Measurements from ENCODE around the gene ERP44. TPM values are rescaled to one million over a fixed set of nuclear protein-coding genes. Genes with fewer than 3 reads are reported as not detected.
A peak's percentile ranks its signal among the peaks of the same experiment; 100 is the strongest.
"Not testable (repeated sequence)": the region's sequence is repeated elsewhere in the genome, so short reads cannot be mapped to it uniquely, and the experiment has no call there.

The ERP44 gene
- total RNA-seq, 2 experiments from 2014 or later: 16.9 to 18.8 TPM

GRCh38 chr9:100094411-100094810, 4.4 kb downstream of the ERP44 start:
- DNase-seq; POLR2A ChIA-PET; H3K27ac Mint-ChIP-seq; H3K27me3 Mint-ChIP-seq; H3K36me3 Mint-ChIP-seq (ENCODE audit: low read depth); H3K4me3 Mint-ChIP-seq; H3K9me3 Mint-ChIP-seq: not testable (repeated sequence)
- H3K4me1 Mint-ChIP-seq: peaks cover 39% of the 10 kb centered on the region
- CTCF ChIA-PET: interaction anchor here (0.8 to 1.2 kb wide), 3 partner anchors 10 to 35 kb away, joined by 3 to 4 read pairs (median 3); no protein-coding TSS in a partner anchor

GRCh38 chr9:100092066-100092465, 6.7 kb downstream of the ERP44 start:
- Mint-ChIP-seq H3K27ac (no peak overlapping the region), H3K4me1 (peaks cover 42% of the 10 kb centered on the region), H3K4me3 (no peak overlapping the region), H3K9me3 (no peaks in the 10 kb centered on the region), H3K27me3 (no peaks in the 10 kb centered on the region), H3K36me3 (ENCODE audit: low read depth) (peaks cover 5% of the 10 kb centered on the region)
- no peak for DNase-seq
- ChIA-PET POLR2A (no interaction called here), CTCF (no interaction called here)

- POLR2A ChIA-PET: no interaction called here
- peaks cover 41% of the 10 kb centered on the region for H3K4me1 Mint-ChIP-seq
Observed at GRCh38 chr9:100091650-100092049, 7.2 kb downstream of the ERP44 start.

GRCh38 chr9:100090880-100091279, 7.9 kb downstream of the ERP44 start:
- POLR2A ChIA-PET: no interaction called here
- CTCF ChIA-PET: no interaction called here

More at GRCh38 chr9:100091650-100092049, 7.2 kb downstream of the ERP44 start:
- no peak for DNase-seq
- CTCF ChIA-PET: no interaction called here
- Mint-ChIP-seq H3K27me3 (no peaks in the 10 kb centered on the region), H3K4me3 (no peak overlapping the region), H3K36me3 (ENCODE audit: low read depth) (peaks cover 5% of the 10 kb centered on the region), H3K27ac (no peak overlapping the region), H3K9me3 (no peaks in the 10 kb centered on the region)

GRCh38 chr9:100088202-100088601, 10.6 kb downstream of the ERP44 start:
- H3K4me3 Mint-ChIP-seq: no peak overlapping the region
- POLR2A ChIA-PET: no interaction called here

More at GRCh38 chr9:100090880-100091279, 7.9 kb downstream of the ERP44 start:
- Mint-ChIP-seq H3K4me1 (peaks cover 40% of the 10 kb centered on the region), H3K4me3 (no peak overlapping the region), H3K9me3 (no peaks in the 10 kb centered on the region), H3K36me3 (ENCODE audit: low read depth) (peaks cover 5% of the 10 kb centered on the region), H3K27ac (no peak overlapping the region), H3K27me3 (no peaks in the 10 kb centered on the region)
- no peak for DNase-seq

GRCh38 chr9:100087218-100087617, 11.6 kb downstream of the ERP44 start:
- no peak for DNase-seq
- ChIA-PET CTCF (interaction anchor here (0.6 to 1.2 kb wide), 2 partner anchors 15 to 79 kb away, joined by 3 read pairs; no protein-coding TSS in a partner anchor), POLR2A (no interaction called here)
- Mint-ChIP-seq H3K4me1 (peaks cover 48% of the 10 kb centered on the region), H3K9me3 (no peaks in the 10 kb centered on the region), H3K4me3 (peak overlapping the region; percentile 36), H3K36me3 (ENCODE audit: low read depth) (no peaks in the 10 kb centered on the region), H3K27ac (no peak overlapping the region), H3K27me3 (no peaks in the 10 kb centered on the region)

More at GRCh38 chr9:100088202-100088601, 10.6 kb downstream of the ERP44 start:
- no peak for DNase-seq
- no peaks in the 10 kb centered on the region for H3K27me3 Mint-ChIP-seq
- H3K27ac Mint-ChIP-seq: no peak overlapping the region
- CTCF ChIA-PET: no interaction called here
- peaks cover 3% of the 10 kb centered on the region for H3K36me3 Mint-ChIP-seq (ENCODE audit: low read depth)
- peaks cover 46% of the 10 kb centered on the region for H3K4me1 Mint-ChIP-seq
- no peaks in the 10 kb centered on the region for H3K9me3 Mint-ChIP-seq

- H3K4me3 Mint-ChIP-seq: no peak overlapping the region
- ChIA-PET CTCF (no interaction called here), POLR2A (no interaction called here)
- no peak overlapping the region for H3K27ac Mint-ChIP-seq
- no peaks in the 10 kb centered on the region for H3K9me3 Mint-ChIP-seq
- no peak for DNase-seq
- peaks cover 46% of the 10 kb centered on the region for H3K4me1 Mint-ChIP-seq
- H3K27me3 Mint-ChIP-seq: no peaks in the 10 kb centered on the region
- H3K36me3 Mint-ChIP-seq (ENCODE audit: low read depth): no peaks in the 10 kb centered on the region
Observed at GRCh38 chr9:100086097-100086635, 12.6 kb downstream of the ERP44 start.

GRCh38 chr9:100084734-100085133, 14.1 kb downstream of the ERP44 start:
- no peak overlapping the region for H3K27ac Mint-ChIP-seq
- no peaks in the 10 kb centered on the region for H3K27me3 Mint-ChIP-seq
- peaks cover 46% of the 10 kb centered on the region for H3K4me1 Mint-ChIP-seq
- ChIA-PET CTCF (interaction anchor here (1.4 to 1.7 kb wide), 2 partner anchors 10 to 13 kb away, joined by 3 to 4 read pairs; partner anchors contain the start of gene ERP44), POLR2A (no interaction called here)
- no peaks in the 10 kb centered on the region for H3K36me3 Mint-ChIP-seq (ENCODE audit: low read depth)
- no peaks in the 10 kb centered on the region for H3K9me3 Mint-ChIP-seq
- H3K4me3 Mint-ChIP-seq: no peak overlapping the region
- DNase-seq: no peak

GRCh38 chr9:100084128-100084453, 14.7 kb downstream of the ERP44 start:
- no peak for DNase-seq
- Mint-ChIP-seq H3K4me1 (peaks cover 46% of the 10 kb centered on the region), H3K27me3 (no peaks in the 10 kb centered on the region), H3K36me3 (ENCODE audit: low read depth) (no peaks in the 10 kb centered on the region), H3K27ac (no peak overlapping the region), H3K4me3 (no peak overlapping the region), H3K9me3 (no peaks in the 10 kb centered on the region)
- POLR2A ChIA-PET: no interaction called here
- CTCF ChIA-PET: interaction anchor here (1.4 to 1.7 kb wide), 2 partner anchors 10 to 14 kb away, joined by 3 to 4 read pairs; partner anchors contain the start of gene ERP44

- Mint-ChIP-seq H3K27me3 (no peaks in the 10 kb centered on the region), H3K27ac (no peak overlapping the region), H3K4me3 (no peak overlapping the region), H3K4me1 (peaks cover 44% of the 10 kb centered on the region), H3K9me3 (no peaks in the 10 kb centered on the region), H3K36me3 (ENCODE audit: low read depth) (peaks cover 3% of the 10 kb centered on the region)
- no peak for DNase-seq
- ChIA-PET POLR2A (no interaction called here), CTCF (interaction anchor here (0.6 to 1.7 kb wide), 3 partner anchors 11 to 195 kb away, joined by 3 to 4 read pairs (median 4); partner anchors contain the start of gene ERP44)
Observed at GRCh38 chr9:100083448-100084127, 15.2 kb downstream of the ERP44 start.

GRCh38 chr9:100082782-100083181, 16.0 kb downstream of the ERP44 start:
- Mint-ChIP-seq H3K27me3 (no peaks in the 10 kb centered on the region), H3K9me3 (peaks cover under 1% of the 10 kb centered on the region), H3K36me3 (ENCODE audit: low read depth) (peaks cover 5% of the 10 kb centered on the region), H3K4me3 (no peak overlapping the region), H3K4me1 (peaks cover 37% of the 10 kb centered on the region), H3K27ac (peak overlapping the region; percentile 27)
- POLR2A ChIA-PET: no interaction called here
- CTCF ChIA-PET: no interaction called here
- DNase-seq: no peak

- H3K4me1 Mint-ChIP-seq, H3K4me3 Mint-ChIP-seq, H3K27me3 Mint-ChIP-seq, POLR2A ChIA-PET, H3K9me3 Mint-ChIP-seq, DNase-seq, H3K27ac Mint-ChIP-seq: not testable (repeated sequence)
- CTCF ChIA-PET: interaction anchor here (1.4 kb wide), 1 partner anchor 33 kb away, joined by 3 read pairs; no protein-coding TSS in a partner anchor
- H3K36me3 Mint-ChIP-seq (ENCODE audit: low read depth): peaks cover 17% of the 10 kb centered on the region
Observed at GRCh38 chr9:100076256-100076655, 22.5 kb downstream of the ERP44 start.

- Mint-ChIP-seq H3K27ac (no peak overlapping the region), H3K9me3 (peaks cover 6% of the 10 kb centered on the region), H3K27me3 (no peaks in the 10 kb centered on the region), H3K36me3 (ENCODE audit: low read depth) (peaks cover 17% of the 10 kb centered on the region), H3K4me3 (no peak overlapping the region), H3K4me1 (peaks cover 3% of the 10 kb centered on the region)
- POLR2A ChIA-PET: interaction anchor here (0.6 kb wide), 1 partner anchor 369 kb away, joined by 3 read pairs; no protein-coding TSS in a partner anchor
- CTCF ChIA-PET: interaction anchor here (1.4 kb wide), 1 partner anchor 34 kb away, joined by 3 read pairs; no protein-coding TSS in a partner anchor
- DNase-seq: no peak
Observed at GRCh38 chr9:100074989-100075388, 23.8 kb downstream of the ERP44 start.
